Esophagus muscularis mucosa (tissue), 4 donors: Measurements from ENCODE around the gene IGFN1. TPM values are rescaled to one million over a fixed set of nuclear protein-coding genes. Genes with fewer than 3 reads are reported as not detected.

Experiments
- DNase-seq: peaks from one replicate; pipeline ENCODE4 v3.0.0-alpha.2; 2017; ENCODE audit errors: extremely low spot score
- H3K27ac ChIP-seq, 4 donors: fragments of 200-600 bp; sonication (generic); replicated peaks in 1 of 4; 1 replicate in 3 of 4; 2 replicates in 1 of 4; pipeline ENCODE4 v1.5.1; 2016 to 2019; ENCODE audit warnings: mild to moderate bottlenecking in 1 of 4
- H3K27me3 ChIP-seq, 4 donors: fragments of 200-600 bp; sonication (generic); one replicate each; pipeline versions ENCODE4 v1.5.1 to v1.6.0; 2016 to 2019
- H3K36me3 ChIP-seq, 4 donors: fragments of 200-600 bp; sonication (generic); one replicate each; pipeline ENCODE4 v1.5.1; 2016 to 2019
- H3K4me1 ChIP-seq, 4 donors: fragments of 200-600 bp; sonication (generic); one replicate each; pipeline ENCODE4 v1.5.1; 2016 to 2019
- H3K4me3 ChIP-seq, 4 donors: fragments of 200-600 bp; sonication (generic); 1 replicate in 2 of 4; 2 replicates in 2 of 4; pipeline ENCODE4 v1.5.1; 2016 to 2019; ENCODE audit warnings: mild to moderate bottlenecking in 4 of 4, moderate library complexity in 1 of 4
- H3K9me3 ChIP-seq, 4 donors: fragments of 200-600 bp; sonication (generic); 1 replicate in 3 of 4; 2 replicates in 1 of 4; pipeline ENCODE4 v1.5.1; 2016 to 2019
- EP300 ChIP-seq: sonication (generic); formaldehyde crosslinking; IDR thresholded peaks from one replicate; pipeline ENCODE4 v1.6.1; 2017; ENCODE audit warnings: antibody characterized with exemption
- POLR2A ChIP-seq: fragments of 450-650 bp; IDR thresholded peaks from one replicate; pipeline ENCODE4 v1.6.1; 2017; ENCODE audit warnings: antibody characterized with exemption, moderate library complexity, mild to moderate bottlenecking, low read depth
- POLR2AphosphoS5 ChIP-seq, 2 donors: sonication (generic); formaldehyde crosslinking; IDR thresholded peaks; one replicate each; pipeline ENCODE4 v1.6.1; 2017; ENCODE audit warnings: antibody characterized with exemption in 2 of 2
- WGBS: methylation state at CpG from one replicate; pipeline ENCODE4 v1.1.5; 2018; 5-methylcytosine and 5-hydroxymethylcytosine counted together
- intact Hi-C: fragments of 100-400 bp; cut with DNase I; formaldehyde crosslinking; loops from one replicate; pipeline ENCODE4 v1.15.1; 2023
- total RNA-seq, 4 donors: library from RNA; depleted of rRNA; stranded (reverse); fragments of >200 nt; gene quantifications; one replicate each; pipeline versions ENCODE4 v1.1.0 to v1.2.1, GENCODE V29; 2016
- TF ChIP-seq, protein P1 (sequence below), 3 experiments: fragments of 200-600 bp in 2 of 3; fragments of 450-650 bp in 1 of 3; sonication (generic) in 2 of 3; IDR thresholded peaks; one replicate each; pipeline ENCODE4 v1.5.1; 2017 to 2019; ENCODE audit warnings: antibody characterized with exemption in 3 of 3, mild to moderate bottlenecking in 2 of 3, moderate library complexity in 1 of 3

IGFN1 gene
- total RNA-seq, 4 donors from 2014 or later, result not detected

DNA sequence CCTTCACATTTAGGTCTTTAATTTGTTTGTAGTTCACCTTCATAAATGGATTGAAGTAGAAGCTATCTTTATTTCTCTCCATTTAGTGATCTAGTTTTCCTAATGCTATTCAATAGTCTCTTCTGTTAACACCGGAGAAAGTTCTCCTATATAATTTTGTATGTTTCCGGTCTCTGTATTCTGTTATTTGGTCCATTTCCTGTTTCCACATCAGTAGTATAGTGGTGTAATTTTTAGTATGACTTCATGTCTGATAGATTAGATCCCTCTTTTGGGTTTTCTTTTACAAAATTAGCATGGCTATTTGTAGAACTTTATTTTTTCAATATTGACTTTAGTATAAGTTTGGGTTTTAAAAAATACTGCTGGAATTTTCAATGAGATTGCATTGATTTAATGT, 51.1 kb downstream of the IGFN1 start:
- no peaks in the 10 kb centered on the region for H3K9me3 ChIP-seq
- intact Hi-C loops, result no loop called here
- H3K27me3 ChIP-seq, result peaks cover 0 to 22% (median 0%) of the 10 kb centered on the region in 4 donors
- TF ChIP-seq POLR2A (no peak), EP300 (no peak), POLR2AphosphoS5 (IDR thresholded peaks at IDR 0.05) (no peak)
- TF ChIP-seq, protein P1, sequence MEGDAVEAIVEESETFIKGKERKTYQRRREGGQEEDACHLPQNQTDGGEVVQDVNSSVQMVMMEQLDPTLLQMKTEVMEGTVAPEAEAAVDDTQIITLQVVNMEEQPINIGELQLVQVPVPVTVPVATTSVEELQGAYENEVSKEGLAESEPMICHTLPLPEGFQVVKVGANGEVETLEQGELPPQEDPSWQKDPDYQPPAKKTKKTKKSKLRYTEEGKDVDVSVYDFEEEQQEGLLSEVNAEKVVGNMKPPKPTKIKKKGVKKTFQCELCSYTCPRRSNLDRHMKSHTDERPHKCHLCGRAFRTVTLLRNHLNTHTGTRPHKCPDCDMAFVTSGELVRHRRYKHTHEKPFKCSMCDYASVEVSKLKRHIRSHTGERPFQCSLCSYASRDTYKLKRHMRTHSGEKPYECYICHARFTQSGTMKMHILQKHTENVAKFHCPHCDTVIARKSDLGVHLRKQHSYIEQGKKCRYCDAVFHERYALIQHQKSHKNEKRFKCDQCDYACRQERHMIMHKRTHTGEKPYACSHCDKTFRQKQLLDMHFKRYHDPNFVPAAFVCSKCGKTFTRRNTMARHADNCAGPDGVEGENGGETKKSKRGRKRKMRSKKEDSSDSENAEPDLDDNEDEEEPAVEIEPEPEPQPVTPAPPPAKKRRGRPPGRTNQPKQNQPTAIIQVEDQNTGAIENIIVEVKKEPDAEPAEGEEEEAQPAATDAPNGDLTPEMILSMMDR (IDR thresholded peaks at IDR 0.05), result no peak
- H3K36me3 ChIP-seq, result no peaks in the 10 kb centered on the region
- no peak overlapping the region for H3K4me3 ChIP-seq
- H3K4me1 ChIP-seq, result no peaks in the 10 kb centered on the region
- DNase-seq, result no peak
- no peak overlapping the region for H3K27ac ChIP-seq
- 75% methylated on average over 2 of the region's 2 CpGs for WGBS

DNA sequence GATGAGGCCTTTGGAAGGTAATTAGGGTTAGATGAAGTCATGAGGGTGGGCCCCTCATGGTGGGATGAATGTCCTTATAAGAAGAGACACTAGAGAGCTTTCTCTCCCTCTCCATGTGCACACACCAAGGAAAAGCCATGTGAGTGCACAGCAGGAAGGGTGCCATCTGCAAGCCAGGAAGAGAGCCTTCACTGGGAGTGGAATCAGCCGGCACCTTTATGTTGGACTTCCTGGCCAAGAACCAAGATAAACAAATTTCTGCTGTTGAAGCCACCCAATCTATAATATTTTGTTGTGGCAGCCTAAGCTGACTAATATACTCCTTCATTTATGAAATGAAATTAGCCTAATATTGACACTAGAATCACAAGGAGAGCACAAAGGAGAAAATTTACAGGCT, 54.5 kb downstream of the IGFN1 start:
- H3K4me3 ChIP-seq, result no peak overlapping the region
- H3K27ac ChIP-seq, result no peak overlapping the region
- H3K36me3 ChIP-seq, result no peaks in the 10 kb centered on the region
- no peaks in the 10 kb centered on the region for H3K9me3 ChIP-seq
- TF ChIP-seq EP300 (no peak), POLR2AphosphoS5 (IDR thresholded peaks at IDR 0.05) (no peak), POLR2A (no peak)
- TF ChIP-seq, protein P1 (IDR thresholded peaks at IDR 0.05), result no peak
- peak; percentile 37 for DNase-seq
- intact Hi-C loops, result no loop called here
- H3K27me3 ChIP-seq, result peaks cover 0 to 22% (median 0%) of the 10 kb centered on the region in 4 donors
- H3K4me1 ChIP-seq, result no peaks in the 10 kb centered on the region
- WGBS, result 25% methylated on average over 1 of the region's 1 CpG

DNA sequence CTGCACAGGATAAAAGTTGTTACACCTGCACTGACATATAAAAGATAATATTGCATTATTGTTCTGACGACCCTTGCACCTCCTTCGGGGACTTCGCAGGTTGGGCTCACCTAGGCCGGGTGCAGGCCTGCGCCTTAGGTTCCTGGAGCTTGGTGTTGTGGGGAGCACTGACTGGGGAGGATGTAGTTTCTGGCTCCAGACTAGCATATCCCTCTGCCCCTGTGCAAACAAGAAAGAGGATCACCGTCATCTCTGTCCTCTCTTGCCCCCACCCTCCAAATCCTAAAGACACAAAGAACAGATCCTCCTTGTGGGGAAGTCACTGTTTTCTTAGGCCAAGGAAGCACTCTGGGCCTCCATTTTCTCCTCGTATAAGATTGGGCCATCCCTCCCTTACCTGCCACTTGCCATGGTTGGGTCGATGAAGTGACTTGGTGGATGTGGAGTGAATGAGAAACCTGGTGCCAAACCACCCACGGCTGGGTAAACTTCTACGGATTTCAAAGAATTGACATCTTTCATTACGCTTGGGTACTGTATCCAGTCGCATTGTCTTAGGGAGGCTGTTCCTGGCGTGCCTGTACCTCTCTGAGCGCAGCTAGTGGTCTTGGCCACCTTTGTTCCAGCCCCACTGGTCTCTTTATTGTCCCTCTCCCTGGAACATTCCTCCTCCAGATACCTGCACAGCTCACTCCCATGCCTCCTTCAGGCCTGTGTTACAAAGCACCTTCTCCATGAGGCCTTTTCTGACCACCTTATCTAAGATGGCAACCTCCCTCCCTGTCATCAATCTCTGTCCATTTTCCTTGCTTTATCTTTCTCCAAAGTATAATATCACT, 58.3 kb downstream of the IGFN1 start:
- Histone ChIP-seq H3K27me3 (peaks cover 0 to 9% (median 0%) of the 10 kb centered on the region in 4 donors), H3K9me3 (no peaks in the 10 kb centered on the region), H3K36me3 (no peaks in the 10 kb centered on the region), H3K4me3 (no peak overlapping the region), H3K4me1 (no peaks in the 10 kb centered on the region), H3K27ac (no peak overlapping the region)
- WGBS, result 92% methylated on average over 14 of the region's 14 CpGs
- intact Hi-C loops, result no loop called here
- peak; percentile 77 for DNase-seq
- TF ChIP-seq, protein P1 (IDR thresholded peaks at IDR 0.05), result no peak
- TF ChIP-seq POLR2AphosphoS5 (IDR thresholded peaks at IDR 0.05) (no peak), POLR2A (no peak), EP300 (no peak)

DNA sequence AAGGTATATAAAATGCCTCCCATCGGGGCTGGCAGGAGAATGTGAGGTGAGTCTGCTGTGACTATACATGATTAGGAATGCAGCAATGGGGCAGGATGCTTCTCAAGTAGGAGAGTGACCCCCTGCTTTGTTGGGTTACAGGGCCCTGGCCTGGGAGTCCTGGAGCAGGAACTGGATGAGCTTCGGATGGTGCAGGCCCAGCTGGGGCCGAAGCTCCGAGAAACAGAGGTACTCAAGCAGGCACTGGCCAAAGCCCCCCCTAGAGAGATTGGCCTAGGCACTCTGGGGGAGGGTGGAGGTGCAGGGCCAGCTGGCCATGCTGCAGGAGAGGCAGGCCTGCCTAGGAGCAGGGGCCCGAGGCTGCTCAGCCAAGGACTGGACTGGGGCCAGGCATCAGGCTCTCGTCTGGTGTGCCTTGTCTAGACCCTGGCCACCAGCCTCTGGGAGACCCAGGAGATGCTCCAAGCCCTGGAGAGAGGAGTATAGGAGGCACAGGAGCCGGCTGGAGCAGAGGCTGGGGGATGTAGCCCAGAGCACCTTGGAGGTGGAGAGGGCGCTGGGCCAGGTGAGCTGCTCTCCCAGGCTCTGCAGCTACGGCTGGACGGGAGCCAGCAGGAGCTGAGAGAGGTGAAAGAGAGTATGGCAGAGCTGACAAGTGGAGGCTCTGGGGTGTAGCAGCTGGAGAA, 59.8 kb downstream of the IGFN1 start:
- no peaks in the 10 kb centered on the region for H3K9me3 ChIP-seq
- 72% methylated on average over 6 of the region's 10 CpGs for WGBS
- intact Hi-C loops, result loop anchor here (5.0 kb wide), 1 partner anchor 157 kb away; no protein-coding TSS in a partner anchor
- peak; percentile 77 for DNase-seq
- H3K27me3 ChIP-seq, result peaks cover 0 to 8% (median 0%) of the 10 kb centered on the region in 4 donors
- H3K27ac ChIP-seq, result no peak overlapping the region
- H3K4me3 ChIP-seq, result no peak overlapping the region
- TF ChIP-seq POLR2A (no peak), POLR2AphosphoS5 (IDR thresholded peaks at IDR 0.05) (no peak), EP300 (no peak)
- TF ChIP-seq, protein P1 (IDR thresholded peaks at IDR 0.05), result no peak
- no peaks in the 10 kb centered on the region for H3K4me1 ChIP-seq
- no peaks in the 10 kb centered on the region for H3K36me3 ChIP-seq
